Rectal smooth muscle tissue (tissue), 1 donor: ENCODE data around the gene SPPL2C.

Source experiments
- H3K27ac ChIP-seq: one replicate; pipeline ENCODE4 v1.7.0; 2013; ENCODE audit warnings: low read depth, low read length, inconsistent platforms
- H3K27me3 ChIP-seq: one replicate; pipeline ENCODE4 v1.7.0; 2013; ENCODE audit warnings: low read length; ENCODE audit not compliant: control insufficient read depth, insufficient read depth
- H3K36me3 ChIP-seq: one replicate; pipeline ENCODE4 v1.7.0; 2013; ENCODE audit warnings: low read length; ENCODE audit not compliant: control insufficient read depth, insufficient read depth
- H3K4me1 ChIP-seq: one replicate; pipeline ENCODE4 v1.7.0; 2013; ENCODE audit warnings: low read length; ENCODE audit not compliant: control insufficient read depth, insufficient read depth
- H3K4me3 ChIP-seq: one replicate; pipeline ENCODE4 v1.7.0; 2013; ENCODE audit warnings: low read length
- H3K9ac ChIP-seq: one replicate; pipeline ENCODE4 v1.7.0; 2013; ENCODE audit warnings: low read length

The SPPL2C gene

GRCh38 chr17:45847747-45848146 lies 3.1 kb downstream of the SPPL2C start:
- Histone ChIP-seq H3K36me3 (no peaks in the 10 kb centered on the region), H3K27me3 (peaks cover 10% of the 10 kb centered on the region)

GRCh38 chr17:45848405-45848804 lies 3.7 kb downstream of the SPPL2C start:
- no peak overlapping the region for H3K27ac ChIP-seq
- peaks cover 10% of the 10 kb centered on the region for H3K27me3 ChIP-seq
- H3K4me1 ChIP-seq = no peaks in the 10 kb centered on the region
- no peak overlapping the region for H3K9ac ChIP-seq
- no peaks in the 10 kb centered on the region for H3K36me3 ChIP-seq
- H3K4me3 ChIP-seq = no peak overlapping the region

More at GRCh38 chr17:45847747-45848146, 3.1 kb downstream of the SPPL2C start:
- H3K27ac ChIP-seq = no peak overlapping the region
- H3K4me1 ChIP-seq = no peaks in the 10 kb centered on the region
- H3K4me3 ChIP-seq = no peak overlapping the region
- no peak overlapping the region for H3K9ac ChIP-seq

- H3K36me3 ChIP-seq = no peaks in the 10 kb centered on the region
- H3K4me1 ChIP-seq = no peaks in the 10 kb centered on the region
- peaks cover 10% of the 10 kb centered on the region for H3K27me3 ChIP-seq
- H3K27ac ChIP-seq = no peak overlapping the region
- H3K9ac ChIP-seq = no peak overlapping the region
- no peak overlapping the region for H3K4me3 ChIP-seq
These were observed 4.3 kb downstream of the SPPL2C start for GRCh38 chr17:45848868-45849535.

- Histone ChIP-seq H3K36me3 (no peaks in the 10 kb centered on the region), H3K27me3 (peaks cover 10% of the 10 kb centered on the region), H3K4me1 (no peaks in the 10 kb centered on the region), H3K4me3 (no peak overlapping the region), H3K9ac (no peak overlapping the region), H3K27ac (no peak overlapping the region)
These were observed 4.9 kb downstream of the SPPL2C start for GRCh38 chr17:45849536-45849990.

- Histone ChIP-seq H3K36me3 (no peaks in the 10 kb centered on the region), H3K4me3 (no peak overlapping the region), H3K27ac (no peak overlapping the region), H3K27me3 (peaks cover 10% of the 10 kb centered on the region), H3K9ac (no peak overlapping the region), H3K4me1 (no peaks in the 10 kb centered on the region)
These were observed 5.3 kb downstream of the SPPL2C start for GRCh38 chr17:45850011-45850410.

GRCh38 chr17:45850468-45850867 lies 5.8 kb downstream of the SPPL2C start:
- H3K36me3 ChIP-seq = no peaks in the 10 kb centered on the region
- H3K27me3 ChIP-seq = peaks cover 10% of the 10 kb centered on the region
- H3K9ac ChIP-seq = no peak overlapping the region

GRCh38 chr17:45851022-45851421 lies 6.3 kb downstream of the SPPL2C start:
- no peak overlapping the region for H3K4me3 ChIP-seq
- H3K27me3 ChIP-seq = peaks cover 10% of the 10 kb centered on the region
- no peak overlapping the region for H3K9ac ChIP-seq
- H3K36me3 ChIP-seq = no peaks in the 10 kb centered on the region
- H3K4me1 ChIP-seq = no peaks in the 10 kb centered on the region
- H3K27ac ChIP-seq = no peak overlapping the region

More at GRCh38 chr17:45850468-45850867, 5.8 kb downstream of the SPPL2C start:
- H3K4me1 ChIP-seq = no peaks in the 10 kb centered on the region
- H3K27ac ChIP-seq = no peak overlapping the region
- H3K4me3 ChIP-seq = no peak overlapping the region

- H3K36me3 ChIP-seq = no peaks in the 10 kb centered on the region
- H3K27ac ChIP-seq = no peak overlapping the region
- H3K27me3 ChIP-seq = peaks cover 10% of the 10 kb centered on the region
- H3K4me3 ChIP-seq = no peak overlapping the region
- H3K9ac ChIP-seq = no peak overlapping the region
- no peaks in the 10 kb centered on the region for H3K4me1 ChIP-seq
These were observed 6.8 kb downstream of the SPPL2C start for GRCh38 chr17:45851464-45851863.

GRCh38 chr17:45851873-45852272 lies 7.2 kb downstream of the SPPL2C start:
- H3K9ac ChIP-seq = no peak overlapping the region
- H3K27me3 ChIP-seq = peaks cover 10% of the 10 kb centered on the region
- no peaks in the 10 kb centered on the region for H3K36me3 ChIP-seq
- H3K4me3 ChIP-seq = no peak overlapping the region
- no peaks in the 10 kb centered on the region for H3K4me1 ChIP-seq
- H3K27ac ChIP-seq = no peak overlapping the region

GRCh38 chr17:45852535-45853297 lies 8.0 kb downstream of the SPPL2C start:
- no peak overlapping the region for H3K9ac ChIP-seq
- H3K4me1 ChIP-seq = no peaks in the 10 kb centered on the region
- H3K36me3 ChIP-seq = no peaks in the 10 kb centered on the region
- H3K27me3 ChIP-seq = peaks cover 10% of the 10 kb centered on the region
- no peak overlapping the region for H3K4me3 ChIP-seq
- H3K27ac ChIP-seq = no peak overlapping the region

GRCh38 chr17:45854209-45854608 lies 9.5 kb downstream of the SPPL2C start:
- no peak overlapping the region for H3K9ac ChIP-seq
- no peak overlapping the region for H3K4me3 ChIP-seq
- no peaks in the 10 kb centered on the region for H3K36me3 ChIP-seq
- peaks cover 10% of the 10 kb centered on the region for H3K27me3 ChIP-seq
- H3K4me1 ChIP-seq = no peaks in the 10 kb centered on the region
- no peak overlapping the region for H3K27ac ChIP-seq

GRCh38 chr17:45855691-45856336 lies 11.1 kb downstream of the SPPL2C start:
- Histone ChIP-seq H3K4me3 (no peak overlapping the region), H3K9ac (no peak overlapping the region), H3K4me1 (no peaks in the 10 kb centered on the region), H3K36me3 (no peaks in the 10 kb centered on the region), H3K27ac (no peak overlapping the region), H3K27me3 (peaks cover 6% of the 10 kb centered on the region)
